GM19328 (cell line): Measurements from ENCODE around the gene STYXL1.
A peak's percentile ranks its signal among the peaks of the same experiment; 100 is the strongest.

Experiments
- ATAC-seq: cut with Tn5 transposase; IDR thresholded peaks from one replicate; pipeline ENCODE4 v1.9.1; 2021; ENCODE audit warnings: mild to moderate bottlenecking, moderate library complexity; ENCODE audit not compliant: unreplicated experiment

Gene STYXL1

GRCh38 chr7:75994388-75995051 lies 53.3 kb downstream of the STYXL1 start, which contains the start of gene TMEM120A:
TSS of gene TMEM120A (minus strand) at chr7:75994595. CDS start at chr7:75994570, 25 bp downstream.
- ATAC-seq = peak; percentile 96

GRCh38 chr7:75993689-75994387 lies 54.0 kb downstream of the STYXL1 start:
- no peak for ATAC-seq

GRCh38 chr7:75992083-75992755 lies 55.6 kb downstream of the STYXL1 start:
- ATAC-seq = no peak

GRCh38 chr7:75991531-75992082 lies 56.2 kb downstream of the STYXL1 start:
- no peak for ATAC-seq

GRCh38 chr7:75989500-75990388 lies 58.1 kb downstream of the STYXL1 start:
- ATAC-seq = no peak

- ATAC-seq = no peak
Measured at GRCh38 chr7:75988568-75989499, 59.0 kb downstream of the STYXL1 start.

GRCh38 chr7:75987805-75988567 lies 59.8 kb downstream of the STYXL1 start:
- ATAC-seq = no peak

- no peak for ATAC-seq
Measured at GRCh38 chr7:75987026-75987804, 60.6 kb downstream of the STYXL1 start.

GRCh38 chr7:75986147-75986781 lies 61.5 kb downstream of the STYXL1 start:
- ATAC-seq = no peak

- ATAC-seq = no peak
Measured at GRCh38 chr7:75985518-75986146, 62.2 kb downstream of the STYXL1 start.

- no peak for ATAC-seq
Measured at GRCh38 chr7:75985009-75985517, 62.7 kb downstream of the STYXL1 start.

GRCh38 chr7:75984130-75985008 lies 63.4 kb downstream of the STYXL1 start:
- ATAC-seq = no peak

- ATAC-seq = no peak
Measured at GRCh38 chr7:75983471-75984129, 64.2 kb downstream of the STYXL1 start.

- ATAC-seq = no peak
Measured at GRCh38 chr7:75982306-75983064, 65.3 kb downstream of the STYXL1 start.
